Lower leg skin (tissue), 4 donors: Measurements from ENCODE around the gene NOC4L. TPM values are rescaled to one million over a fixed set of nuclear protein-coding genes. Genes with fewer than 3 reads are reported as not detected.

Experiments used
- DNase-seq, 2 donors: peaks; one replicate each; pipeline ENCODE4 v3.0.0-alpha.2; 2019; ENCODE audit warnings: low spot score in 2 of 2
- H3K4me3 ChIP-seq: fragments of 200-600 bp; sonication (generic); 2 replicates; pipeline ENCODE4 v1.5.1; 2017; ENCODE audit warnings: mild to moderate bottlenecking, low read depth; ENCODE audit not compliant: poor library complexity, severe bottlenecking
- CTCF ChIP-seq, 3 donors: fragments of 450-650 bp; IDR thresholded peaks; one replicate each; pipeline ENCODE4 v1.5.1; 2016; ENCODE audit warnings: antibody characterized with exemption in 3 of 3, mild to moderate bottlenecking in 3 of 3, moderate library complexity in 2 of 3
- POLR2A ChIP-seq, 2 donors: fragments of 450-650 bp; IDR thresholded peaks; one replicate each; pipeline ENCODE4 v1.6.1; 2016 to 2017; ENCODE audit warnings: antibody characterized with exemption in 2 of 2, mild to moderate bottlenecking in 1 of 2, moderate library complexity in 1 of 2
- WGBS, 2 donors: methylation state at CpG; one replicate each; pipeline ENCODE4 v1.1.5; 2018; 5-methylcytosine and 5-hydroxymethylcytosine counted together
- intact Hi-C: fragments of 100-400 bp; cut with DNase I; formaldehyde crosslinking; loops from one replicate; pipeline ENCODE4 v1.15.0; 2023; ENCODE audit warnings: low total_unique reads
- total RNA-seq, 4 donors: library from RNA; depleted of rRNA; stranded (reverse); fragments of >200 nt; gene quantifications; one replicate each; pipeline ENCODE4 v1.1.0, GENCODE V29; 2016

The NOC4L gene
- total RNA-seq, 4 donors from 2014 or later: 7.3 to 17.7 (median 14.1) TPM

DNA sequence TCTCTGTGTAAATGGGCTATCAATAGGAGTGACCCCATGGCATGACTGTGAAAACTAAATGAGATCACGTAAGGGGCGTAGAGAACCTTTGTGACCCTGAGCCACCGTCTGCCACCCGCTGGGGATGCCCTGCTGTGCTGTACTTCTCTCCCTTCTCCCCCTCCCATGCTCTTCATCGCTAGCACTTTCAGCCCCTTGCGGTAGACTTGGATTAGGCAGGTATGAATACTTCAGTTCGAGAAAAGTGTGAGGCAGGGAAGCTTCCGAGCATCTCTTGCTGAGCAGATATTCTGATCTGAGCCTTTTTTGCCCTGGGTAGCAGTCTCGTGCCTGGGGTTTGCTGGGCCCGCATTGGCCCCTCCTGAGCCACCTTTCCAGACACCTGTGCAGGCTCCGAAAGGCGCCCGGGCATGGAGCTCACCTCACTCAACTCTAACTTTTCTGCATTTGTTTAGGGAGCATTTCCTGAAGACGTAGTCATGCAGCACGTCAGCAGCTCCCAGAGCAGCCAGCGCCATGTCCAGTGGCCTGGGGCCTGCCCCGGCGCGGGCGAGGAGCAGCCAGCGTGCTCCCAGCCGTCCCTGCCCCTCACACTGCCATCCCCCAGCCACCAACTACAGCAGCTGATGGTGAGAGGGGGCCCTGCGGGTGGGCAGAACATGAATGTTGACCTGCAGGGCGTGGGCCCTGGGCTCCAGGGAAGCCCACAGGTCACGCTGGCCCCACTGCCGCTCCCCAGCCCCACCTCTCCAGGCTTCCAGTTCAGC lies 40.5 kb upstream of the NOC4L start:
- TF ChIP-seq CTCF (IDR thresholded peaks at IDR 0.05): no peak
- no peak for TF ChIP-seq POLR2A (IDR thresholded peaks at IDR 0.05)
- no peak overlapping the region for H3K4me3 ChIP-seq
- intact Hi-C loops: no loop called here
- peak in 1 of 2 donors; percentile 58 for DNase-seq
- 93 to 94% methylated on average over 26 of the region's 26 CpGs for WGBS, 2 donors

GRCh38 chr12:132105467-132105866 lies 38.8 kb upstream of the NOC4L start:
- H3K4me3 ChIP-seq: no peak overlapping the region
- TF ChIP-seq CTCF (IDR thresholded peaks at IDR 0.05): no peak
- no peak for TF ChIP-seq POLR2A (IDR thresholded peaks at IDR 0.05)
- intact Hi-C loops: no loop called here
- 81 to 86% methylated on average over 6 of the region's 6 CpGs for WGBS, 2 donors
- DNase-seq: peak in 1 of 2 donors; percentile 39

DNA sequence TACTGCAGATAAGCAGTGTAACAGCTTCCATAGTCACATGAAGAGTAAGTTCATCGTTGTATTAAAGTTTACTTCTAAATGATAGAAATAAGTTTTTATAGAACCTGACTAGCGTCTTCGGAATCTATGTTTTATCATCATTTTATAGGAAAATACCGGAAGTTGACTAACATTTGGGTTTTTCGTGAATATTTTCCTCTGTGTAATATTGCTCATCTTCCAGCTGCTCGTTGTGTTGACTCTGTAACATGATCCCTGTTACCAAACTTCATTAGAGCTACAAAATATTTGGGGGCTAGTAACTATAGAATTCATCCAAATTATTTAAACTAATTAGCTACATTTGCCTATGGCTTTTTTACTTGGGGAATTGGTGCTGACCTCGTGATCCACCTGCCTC lies 37.3 kb upstream of the NOC4L start:
- 95 to 96% methylated on average over 7 of the region's 7 CpGs for WGBS, 2 donors
- intact Hi-C loops: no loop called here
- no peak for DNase-seq
- TF ChIP-seq POLR2A (IDR thresholded peaks at IDR 0.05) (no peak), CTCF (IDR thresholded peaks at IDR 0.05) (no peak)
- H3K4me3 ChIP-seq: no peak overlapping the region

DNA sequence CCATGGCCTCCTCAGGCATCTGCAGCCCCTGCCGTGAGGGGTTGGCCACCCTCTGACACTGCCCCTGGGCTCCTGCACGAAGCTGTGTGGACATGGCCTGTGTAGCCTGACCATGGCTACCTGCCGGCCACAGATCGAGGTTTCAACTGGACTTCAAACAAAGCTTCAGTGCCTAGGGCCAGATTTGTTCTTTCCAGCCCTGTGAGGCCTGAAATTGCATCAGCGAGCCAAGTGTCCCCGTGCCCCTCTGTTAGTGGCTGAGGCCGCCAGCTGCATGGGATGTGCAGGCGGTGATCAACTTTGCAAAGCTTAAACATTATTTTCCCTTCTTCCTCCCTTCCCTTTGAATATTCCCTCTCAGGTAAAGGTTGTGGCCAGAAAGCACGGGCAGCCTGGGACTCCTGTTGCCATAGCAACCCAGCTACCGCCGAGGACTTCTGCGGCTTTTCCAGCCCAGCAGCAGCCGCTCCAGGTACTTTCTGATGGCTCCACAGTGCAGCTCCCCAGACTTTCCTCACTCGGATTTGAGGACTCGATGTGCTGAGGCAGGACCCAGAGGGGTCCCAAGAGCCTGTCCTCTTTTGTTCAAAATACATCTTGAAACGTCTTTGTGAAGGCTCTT lies 35.9 kb upstream of the NOC4L start:
- H3K4me3 ChIP-seq: no peak overlapping the region
- intact Hi-C loops: no loop called here
- DNase-seq: peak in 1 of 2 donors; percentile 63
- 85% methylated on average over 16 of the region's 16 CpGs for WGBS, 2 donors
- no peak for TF ChIP-seq POLR2A (IDR thresholded peaks at IDR 0.05)
- no peak for TF ChIP-seq CTCF (IDR thresholded peaks at IDR 0.05)

DNA sequence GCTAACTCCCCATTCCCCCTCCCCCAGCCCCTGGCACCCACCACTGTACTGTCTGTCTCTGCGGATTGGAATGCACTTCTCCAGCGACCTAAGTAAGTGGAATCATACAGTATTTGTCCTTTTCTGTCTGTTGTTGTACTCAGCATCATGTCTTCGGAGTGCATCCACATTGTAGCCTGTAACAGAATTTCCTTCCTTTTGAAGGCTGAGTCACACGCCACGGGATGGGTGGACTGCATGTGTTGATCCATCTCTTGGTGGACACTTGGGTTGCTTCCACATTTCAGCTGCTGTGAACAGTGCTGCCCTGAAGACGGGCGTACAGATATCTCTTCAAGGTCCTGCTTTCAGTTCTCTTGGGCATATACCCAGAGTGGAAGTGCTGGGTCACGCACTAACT lies 34.5 kb upstream of the NOC4L start:
- DNase-seq: no peak
- TF ChIP-seq CTCF (IDR thresholded peaks at IDR 0.05) (no peak), POLR2A (IDR thresholded peaks at IDR 0.05) (no peak)
- 90 to 91% methylated on average over 8 of the region's 8 CpGs for WGBS, 2 donors
- no peak overlapping the region for H3K4me3 ChIP-seq
- intact Hi-C loops: no loop called here
